OCI-LY7 (cell line): ENCODE data around the gene LRP1B. TPM values are rescaled to one million over a fixed set of nuclear protein-coding genes. Genes with fewer than 3 reads are reported as not detected.

Source experiments
- BruUV-seq: library from RNA; stranded (reverse); fragments of 400-500 nt; replicated peaks from 2 replicates; lab custom pipeline; 2021; lab: Mats Ljungman, UMichigan
- CTCF ChIA-PET: fragments of 300-600 bp; sonication (Branson Sonifier 250); formaldehyde crosslinking; loops from one replicate; lab custom pipeline; 2022; ENCODE audit warnings: antibody characterized with exemption; ENCODE audit not compliant: unreplicated experiment; lab: Charles Lee
- POLR2A ChIA-PET: fragments of 300-600 bp; sonication (Branson Sonifier 250); formaldehyde crosslinking; loops from one replicate; lab custom pipeline; 2022; ENCODE audit warnings: antibody characterized with exemption; lab: Charles Lee
- DNase-seq: peaks from one replicate; pipeline ENCODE4 v3.0.0-alpha.2; 2015; ENCODE audit warnings: low spot score
- H2AFZ ChIP-seq: fragments of 200-600 bp; sonication (generic), shearing (Covaris generic); 2 replicates; pipeline ENCODE4 v1.6.1; 2014; ENCODE audit warnings: mild to moderate bottlenecking, antibody characterized with exemption, low read length, moderate library complexity
- H3K27ac ChIP-seq: fragments of 200-600 bp; sonication (generic); 2 replicates; pipeline ENCODE4 v1.5.1; 2014; ENCODE audit warnings: mixed run types, low read depth, mild to moderate bottlenecking, moderate library complexity, low read length, inconsistent platforms; ENCODE audit not compliant: poor library complexity, severe bottlenecking
- H3K36me3 ChIP-seq: fragments of 200-600 bp; sonication (generic); 2 replicates; pipeline ENCODE4 v1.6.1; 2014; ENCODE audit warnings: mild to moderate bottlenecking, antibody characterized with exemption, low read length, moderate library complexity, mixed read lengths; ENCODE audit not compliant: insufficient read depth
- H3K4me1 ChIP-seq: fragments of 200-600 bp; sonication (generic); 2 replicates; pipeline ENCODE4 v1.5.1; 2014; ENCODE audit warnings: mild to moderate bottlenecking, low read length; ENCODE audit not compliant: insufficient read depth, poor library complexity, severe bottlenecking
- H3K4me2 ChIP-seq: fragments of 200-600 bp; sonication (generic); 2 replicates; pipeline ENCODE4 v1.6.1; 2014; ENCODE audit warnings: mild to moderate bottlenecking, low read length
- H3K4me3 ChIP-seq: fragments of 200-600 bp; sonication (generic); 2 replicates; pipeline ENCODE4 v1.5.1; 2014; ENCODE audit warnings: mild to moderate bottlenecking, low read depth, low read length; ENCODE audit not compliant: poor library complexity, severe bottlenecking
- H3K79me2 ChIP-seq: fragments of 200-600 bp; sonication (generic); 2 replicates; pipeline ENCODE4 v1.6.1; 2016; ENCODE audit warnings: low read depth, mild to moderate bottlenecking, low read length, moderate library complexity, mixed read lengths; ENCODE audit not compliant: insufficient read depth
- H3K9me2 ChIP-seq: fragments of 200-600 bp; sonication (generic); 2 replicates; pipeline ENCODE4 v1.6.1; 2016; ENCODE audit warnings: mild to moderate bottlenecking, low read length, mixed read lengths; ENCODE audit not compliant: insufficient read depth
- H3K9me3 ChIP-seq: fragments of 200-600 bp; sonication (generic); 2 replicates; pipeline ENCODE4 v1.6.1; 2014; ENCODE audit warnings: mild to moderate bottlenecking, mixed run types, low read length, mixed read lengths
- H4K20me1 ChIP-seq: fragments of 200-600 bp; sonication (generic); 2 replicates; pipeline ENCODE4 v1.6.1; 2014; ENCODE audit warnings: mild to moderate bottlenecking, antibody characterized with exemption, low read length, moderate library complexity, mixed read lengths; ENCODE audit not compliant: insufficient read depth
- CTCF ChIP-seq: fragments of 200-600 bp; sonication (generic); conservative IDR thresholded peaks from 2 replicates; pipeline ENCODE4 v1.5.1; 2014; ENCODE audit warnings: mild to moderate bottlenecking, antibody characterized with exemption, low read length, moderate library complexity, mixed read lengths
- EZH2phosphoT487 ChIP-seq: fragments of 200-600 bp; sonication (generic); IDR thresholded peaks from 2 replicates; pipeline ENCODE4 v1.6.1; 2018; ENCODE audit warnings: low read depth, borderline replicate concordance, mild to moderate bottlenecking, mixed run types, antibody characterized with exemption, low read length, moderate library complexity, mixed read lengths
- intact Hi-C: fragments of 100-400 bp; cut with micrococcal nuclease; formaldehyde crosslinking; loops from one replicate; pipeline ENCODE4 v1.10.0; 2022; ENCODE audit not compliant: unreplicated experiment
- total RNA-seq, 2 experiments: library from RNA; depleted of rRNA in 1 of 2; stranded (reverse); fragments of >200 nt in 1 of 2; shearing (Covaris generic) in 1 of 2; gene quantifications; 2 replicates each; pipeline ENCODE4 v1.2.3, GENCODE V29; 2014 to 2022

Gene LRP1B
- total RNA-seq, 2 experiments from 2014 or later = not detected

GRCh38 chr2:141348481-141348880 lies 782.3 kb downstream of the LRP1B start:
- Histone ChIP-seq H3K4me1 (no peaks in the 10 kb centered on the region), H4K20me1 (no peaks in the 10 kb centered on the region), H3K27ac (no peak overlapping the region), H3K9me2 (no peaks in the 10 kb centered on the region), H3K36me3 (no peaks in the 10 kb centered on the region), H2AFZ (no peak overlapping the region), H3K4me2 (no peak overlapping the region), H3K79me2 (no peaks in the 10 kb centered on the region), H3K4me3 (no peak overlapping the region), H3K9me3 (no peaks in the 10 kb centered on the region)
- ChIA-PET POLR2A (no interaction called here), CTCF (no interaction called here)
- intact Hi-C loops = no loop called here
- BruUV-seq = no TSS peak
- no peak for DNase-seq
- TF ChIP-seq CTCF (no peak), EZH2phosphoT487 (no peak)

- Histone ChIP-seq H3K4me3 (no peak overlapping the region), H3K9me3 (no peaks in the 10 kb centered on the region), H2AFZ (no peak overlapping the region), H4K20me1 (no peaks in the 10 kb centered on the region), H3K9me2 (no peaks in the 10 kb centered on the region), H3K36me3 (no peaks in the 10 kb centered on the region), H3K4me1 (no peaks in the 10 kb centered on the region), H3K27ac (no peak overlapping the region), H3K79me2 (no peaks in the 10 kb centered on the region), H3K4me2 (no peak overlapping the region)
- intact Hi-C loops = no loop called here
- ChIA-PET CTCF (no interaction called here), POLR2A (no interaction called here)
- no peak for DNase-seq
- TF ChIP-seq EZH2phosphoT487 (no peak), CTCF (no peak)
- no TSS peak for BruUV-seq
These were observed 789.4 kb downstream of the LRP1B start for GRCh38 chr2:141341444-141341843.

GRCh38 chr2:141331127-141331526 lies 799.7 kb downstream of the LRP1B start:
- Histone ChIP-seq H3K4me3 (no peak overlapping the region), H3K79me2 (no peaks in the 10 kb centered on the region), H2AFZ (no peak overlapping the region), H4K20me1 (no peaks in the 10 kb centered on the region), H3K36me3 (no peaks in the 10 kb centered on the region), H3K9me2 (no peaks in the 10 kb centered on the region), H3K4me2 (no peak overlapping the region), H3K4me1 (no peaks in the 10 kb centered on the region), H3K27ac (no peak overlapping the region), H3K9me3 (no peaks in the 10 kb centered on the region)
- DNase-seq = no peak
- CTCF ChIA-PET = no interaction called here
- no TSS peak for BruUV-seq
- TF ChIP-seq EZH2phosphoT487 (no peak), CTCF (no peak)
- POLR2A ChIA-PET = interaction anchor here (0.5 to 0.6 kb wide), 2 partner anchors 15 to 330 kb away, joined by 3 read pairs; no protein-coding TSS in a partner anchor
- intact Hi-C loops = no loop called here
